ENCODE data around the gene TRIP10. TPM values are rescaled to one million over a fixed set of nuclear protein-coding genes. Genes with fewer than 3 reads are reported as not detected.

Gene TRIP10
- total and polyA plus RNA-seq, 2 of the 8 experiments (the other 6 are each of a cell fraction or from before 2014, with no cell fraction given): 27.8 to 69.5 TPM

- TF ChIP-seq TEAD4 (IDR thresholded peaks at IDR 0.05; ENCODE audit: low read depth, low read length) (no peak), TBP (IDR thresholded peaks at IDR 0.05; ENCODE audit: low read depth, low read length) (no peak), RBBP5 (IDR thresholded peaks at IDR 0.05; ENCODE audit: borderline replicate concordance, low read depth, low read length) (no peak), E2F6 (IDR thresholded peaks at IDR 0.05) (no peak), ATF3 (IDR thresholded peaks at IDR 0.05; ENCODE audit: insufficient read depth, low read depth, low read length) (no peak)
Observed at GRCh38 chr19:6713773-6714692, 25.4 kb upstream of the TRIP10 start (continued).
